NK-92 (cell line): ENCODE results near the gene METTL4.

Experiments used
- DNase-seq: peaks from one replicate; lab custom pipeline; 2025; ENCODE audit not compliant: unreplicated experiment; lab: John Stamatoyannopoulos, UW

METTL4 gene

DNA sequence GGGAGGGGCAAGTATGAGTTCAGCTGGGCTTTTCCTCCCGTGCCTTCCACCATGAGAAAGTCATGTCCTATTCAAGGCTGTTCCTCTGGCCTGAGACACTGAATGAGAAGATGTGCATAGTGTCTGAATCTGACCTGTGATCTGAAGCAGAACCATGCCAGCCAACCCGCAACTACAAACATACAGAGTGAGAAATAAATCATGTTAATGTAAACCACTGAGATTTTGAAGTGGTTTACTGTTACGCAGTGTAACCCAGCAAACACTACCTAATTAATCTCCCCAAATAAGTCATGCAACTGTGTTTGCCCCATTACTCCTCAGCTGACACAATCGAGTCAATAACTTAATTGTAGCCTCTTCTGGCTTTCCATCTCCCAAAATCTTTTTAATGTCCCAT, 49.2 kb downstream of the METTL4 start:
- no peak for DNase-seq

GRCh38 chr18:2518473-2518872, 52.8 kb downstream of the METTL4 start:
- DNase-seq = no peak

- no peak for DNase-seq
Measured at GRCh38 chr18:2515908-2516625, 55.2 kb downstream of the METTL4 start.

DNA sequence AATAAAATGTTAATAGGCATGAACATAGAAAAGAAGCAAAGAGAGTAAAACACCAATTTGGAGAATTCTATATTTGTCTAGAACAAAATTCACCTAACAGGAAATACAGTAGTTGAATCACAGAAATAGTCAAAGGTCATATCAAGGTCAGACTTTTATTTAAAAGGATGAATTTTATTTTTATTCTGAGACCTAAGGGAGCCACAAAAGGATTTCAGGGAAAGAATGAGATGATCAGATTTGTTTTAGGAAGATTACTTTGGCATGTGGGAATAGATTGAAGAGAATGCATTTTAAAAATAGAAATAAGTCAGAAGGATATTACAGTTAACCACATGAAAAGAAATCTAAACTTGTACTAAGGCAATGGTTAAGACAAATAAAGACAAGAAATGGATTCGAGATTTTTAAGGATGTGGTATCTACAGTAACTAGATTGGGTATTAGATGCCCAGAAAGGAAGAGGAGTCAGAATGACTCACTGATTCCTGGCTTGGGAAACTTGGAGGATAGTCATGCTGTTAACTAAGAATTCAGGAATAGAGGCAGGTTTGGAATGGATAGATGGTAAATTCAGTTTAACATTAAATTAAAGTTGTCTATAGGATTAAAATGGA, 56.0 kb downstream of the METTL4 start:
- no peak for DNase-seq

GRCh38 chr18:2513616-2514015, 57.7 kb downstream of the METTL4 start:
- DNase-seq = no peak

GRCh38 chr18:2512059-2512458, 59.2 kb downstream of the METTL4 start:
- no peak for DNase-seq

DNA sequence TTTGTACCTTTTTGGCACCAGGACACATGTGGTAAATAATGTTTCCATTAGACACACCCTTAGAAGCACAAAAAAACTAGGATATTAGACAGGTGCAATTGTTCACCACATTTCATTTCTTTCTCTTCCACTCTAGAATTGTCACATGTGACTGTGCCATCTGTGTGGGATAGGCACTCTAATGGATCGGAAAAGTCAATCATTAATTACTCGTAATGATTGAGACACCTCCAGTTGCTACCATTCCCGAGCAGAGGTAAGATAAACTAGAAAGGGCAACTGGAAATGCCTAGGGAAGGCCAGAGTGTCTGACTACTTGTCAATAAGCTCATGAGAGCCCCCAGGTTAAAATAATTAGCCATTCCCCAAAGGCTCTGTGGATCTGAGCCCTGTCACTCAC, 59.9 kb downstream of the METTL4 start:
- DNase-seq = no peak

GRCh38 chr18:2510416-2510815, 60.9 kb downstream of the METTL4 start:
- DNase-seq = no peak

- DNase-seq = no peak
Measured at GRCh38 chr18:2508678-2509077, 62.6 kb downstream of the METTL4 start.

- DNase-seq = no peak
Measured at GRCh38 chr18:2508155-2508554, 63.1 kb downstream of the METTL4 start.

GRCh38 chr18:2504642-2505041, 66.7 kb downstream of the METTL4 start:
- no peak for DNase-seq

GRCh38 chr18:2502880-2503279, 68.4 kb downstream of the METTL4 start:
- no peak for DNase-seq

GRCh38 chr18:2502394-2502793, 68.9 kb downstream of the METTL4 start:
- no peak for DNase-seq

GRCh38 chr18:2497797-2498196, 73.5 kb downstream of the METTL4 start:
- DNase-seq = no peak

- no peak for DNase-seq
Measured at GRCh38 chr18:2495381-2495780, 75.9 kb downstream of the METTL4 start.

- no peak for DNase-seq
Measured at GRCh38 chr18:2494921-2495320, 76.4 kb downstream of the METTL4 start.
